DMS 273 (cell line): ENCODE measurements around the gene CACNA1G.

Experiments used
- DNase-seq: peaks from one replicate; lab custom pipeline; 2025; ENCODE audit not compliant: unreplicated experiment; lab: John Stamatoyannopoulos, UW

The CACNA1G gene

DNA sequence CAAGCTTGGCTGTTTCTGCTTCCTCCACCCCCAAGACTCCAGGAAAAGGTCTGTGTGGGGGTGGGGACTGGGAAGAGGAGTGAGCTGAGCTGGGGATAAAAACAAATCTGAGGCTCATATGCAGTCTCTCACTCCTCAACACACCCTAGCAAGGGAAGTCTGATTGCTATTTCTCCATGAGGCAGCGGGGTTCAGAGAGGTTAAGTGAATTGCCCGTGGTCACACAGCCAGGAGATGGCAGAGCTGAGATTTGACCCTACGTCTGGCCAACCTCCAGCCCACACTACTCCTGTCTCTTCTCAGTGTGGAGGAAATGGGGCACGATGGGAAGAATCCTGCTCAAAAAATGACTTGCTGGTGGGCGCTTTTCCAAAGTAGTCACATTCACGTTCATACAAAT is 69.4 kb downstream of the CACNA1G start:
- no peak for DNase-seq

GRCh38 chr17:50630524-50631194 is 70.1 kb downstream of the CACNA1G start:
- peak; percentile 72 for DNase-seq

GRCh38 chr17:50631195-50631907 is 70.8 kb downstream of the CACNA1G start:
- DNase-seq: peak; percentile 42

DNA sequence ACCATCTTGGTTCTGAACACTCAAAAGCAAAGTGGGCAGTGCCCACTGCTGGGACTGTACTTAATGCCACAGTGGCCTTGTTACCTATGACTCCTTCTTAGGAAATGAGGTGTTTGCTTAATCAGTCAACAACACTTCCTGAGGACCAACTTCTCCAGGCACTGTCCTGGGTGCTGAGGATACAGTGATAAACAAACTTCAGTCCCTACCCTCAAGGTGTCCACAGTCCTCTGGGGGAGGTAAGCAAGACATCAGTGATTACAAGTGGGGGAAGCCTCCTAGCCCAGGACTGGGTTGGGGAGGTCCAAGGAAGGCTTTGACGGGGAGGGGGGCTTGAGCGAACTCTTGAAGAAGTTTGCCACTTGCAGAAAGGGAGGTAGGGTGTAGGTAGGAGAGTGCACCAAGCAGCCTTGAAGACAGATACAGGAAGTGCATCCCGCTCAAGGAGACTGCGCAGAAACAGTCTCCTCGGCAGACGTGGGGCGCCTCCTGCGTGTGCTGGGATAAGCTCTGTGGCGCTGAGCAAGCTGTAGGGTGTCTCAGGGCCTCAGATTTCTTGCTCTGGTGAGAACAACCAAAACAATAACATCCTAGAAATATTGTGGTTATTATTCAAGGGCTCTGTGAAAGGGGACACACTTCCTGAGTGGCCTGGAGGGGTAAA is 71.5 kb downstream of the CACNA1G start:
- DNase-seq: no peak

DNA sequence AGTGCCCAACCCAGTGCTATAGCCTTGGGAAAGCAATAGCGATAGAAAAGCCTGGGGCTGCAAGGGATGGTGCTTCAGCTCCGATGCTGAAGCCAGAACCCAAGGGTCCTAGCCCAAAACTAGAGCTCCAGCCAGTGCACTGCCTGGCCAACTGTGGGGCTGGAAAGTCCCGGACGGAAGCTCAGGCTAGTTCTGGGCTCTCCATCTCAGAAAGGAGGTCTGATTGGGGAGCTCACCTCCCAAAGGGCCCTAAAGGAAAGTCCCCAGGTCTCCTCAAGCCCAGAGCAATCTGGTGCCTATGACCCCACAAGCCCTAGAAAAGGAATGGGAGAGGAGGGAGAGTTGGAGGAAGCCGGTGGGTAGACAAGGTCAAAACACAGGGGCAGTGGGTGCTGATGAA is 72.1 kb downstream of the CACNA1G start:
- no peak for DNase-seq

DNA sequence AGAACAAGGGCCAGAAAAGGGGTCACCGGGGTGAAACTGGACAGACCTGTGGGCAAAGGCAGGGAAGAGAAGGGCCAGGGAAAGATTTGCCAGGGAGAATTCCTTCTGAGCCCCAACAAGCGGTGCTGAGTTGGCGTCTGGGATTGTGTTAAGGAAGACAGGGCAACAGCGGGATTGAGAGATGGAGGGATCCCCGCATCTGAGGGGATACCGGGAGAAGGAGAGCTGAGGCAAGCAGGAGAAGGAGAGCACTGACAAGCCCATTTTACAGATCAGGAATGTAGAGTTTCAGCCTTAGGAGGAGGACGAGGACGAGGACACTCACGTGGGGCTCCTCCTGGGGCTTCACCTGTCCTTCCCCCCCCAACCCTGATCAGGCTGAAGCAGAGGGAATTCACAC is 73.2 kb downstream of the CACNA1G start:
- no peak for DNase-seq

GRCh38 chr17:50634224-50634914 is 73.9 kb downstream of the CACNA1G start, which contains the start of gene ABCC3:
Gene ABCC3 (plus strand): TSS chr17:50634881. CDS start chr17:50634937, 56 bp downstream.
- DNase-seq: peak; percentile 54

DNA sequence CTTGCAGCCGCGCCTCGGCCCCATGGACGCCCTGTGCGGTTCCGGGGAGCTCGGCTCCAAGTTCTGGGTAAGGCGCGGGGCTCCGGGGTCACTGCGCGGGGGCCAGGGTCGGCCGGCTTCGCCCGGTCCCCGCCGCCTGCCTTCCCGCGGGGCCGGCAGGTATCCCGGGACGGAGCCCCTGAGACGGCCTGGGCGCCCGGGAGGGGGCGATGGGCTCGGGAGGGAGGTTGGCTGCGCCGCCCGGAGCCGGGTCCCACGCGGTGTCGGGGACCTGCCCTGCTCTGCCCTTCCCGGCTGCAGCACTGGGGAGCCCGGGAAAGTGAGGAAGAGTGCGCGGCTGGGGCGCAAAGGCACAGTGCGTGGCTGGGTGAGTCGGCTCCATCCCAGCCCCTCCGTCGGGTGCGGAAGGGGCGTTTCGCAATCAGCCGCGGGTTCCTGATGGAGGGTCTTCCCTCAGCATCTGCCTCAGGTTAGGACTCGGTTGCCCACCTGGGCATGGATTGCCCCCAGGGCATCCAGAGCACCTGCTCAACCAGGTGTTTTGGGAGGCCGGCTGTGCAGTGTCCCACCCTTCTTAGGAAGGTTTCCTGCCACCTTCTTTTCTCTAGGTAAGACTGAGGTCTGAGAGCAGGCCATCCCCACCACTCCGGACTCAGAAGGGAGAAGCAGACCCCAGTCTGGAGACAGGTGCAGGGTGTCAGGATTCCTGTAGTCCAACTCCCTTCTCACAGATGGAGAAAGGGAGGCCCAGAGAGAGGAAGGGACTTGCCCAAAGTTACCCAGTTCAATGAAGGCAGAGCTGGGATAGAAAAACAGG is 74.6 kb downstream of the CACNA1G start:
- peak; percentile 54 for DNase-seq

- no peak for DNase-seq
Observed at GRCh38 chr17:50635732-50635981, 75.1 kb downstream of the CACNA1G start.

GRCh38 chr17:50635982-50636803 is 75.7 kb downstream of the CACNA1G start:
- no peak for DNase-seq

DNA sequence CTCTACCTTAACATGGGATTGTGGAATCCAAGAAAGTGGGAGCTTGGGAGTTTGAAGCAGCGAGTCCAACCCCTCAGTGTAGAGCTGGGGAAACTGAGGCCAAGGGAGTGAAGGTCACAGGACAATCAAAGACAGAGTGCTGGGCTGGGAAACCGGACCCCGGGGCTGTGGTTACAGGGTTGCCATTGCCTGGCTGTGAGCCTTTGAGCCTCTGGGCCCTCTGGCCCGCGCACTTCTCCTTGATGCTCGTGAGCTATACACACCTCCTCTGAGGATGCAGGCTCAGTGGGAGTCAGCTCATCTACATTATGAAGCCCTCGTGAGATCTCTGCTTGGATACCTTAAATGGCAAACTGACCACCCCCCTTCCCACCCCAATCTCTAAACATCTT is 76.3 kb downstream of the CACNA1G start:
- no peak for DNase-seq

GRCh38 chr17:50637829-50638605 is 77.5 kb downstream of the CACNA1G start:
- DNase-seq: no peak

DNA sequence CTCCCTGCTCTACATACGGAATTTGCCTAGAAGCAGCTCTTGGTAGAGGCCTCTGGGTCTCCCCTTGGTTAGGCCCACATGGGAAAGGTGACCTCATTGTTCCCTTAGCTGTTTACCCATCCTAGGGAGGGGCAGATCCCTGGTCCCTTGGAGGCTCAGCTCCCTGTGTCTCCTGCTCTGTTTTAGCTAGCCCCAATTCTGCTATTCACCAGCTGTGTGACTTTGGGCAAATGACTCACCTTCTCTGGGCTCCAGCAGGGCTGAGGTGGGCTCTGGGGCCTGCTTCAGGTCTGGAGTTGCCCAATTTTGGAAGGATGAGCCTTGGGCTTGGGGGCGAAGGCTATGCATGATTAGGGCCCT is 78.1 kb downstream of the CACNA1G start:
- DNase-seq: no peak

DNA sequence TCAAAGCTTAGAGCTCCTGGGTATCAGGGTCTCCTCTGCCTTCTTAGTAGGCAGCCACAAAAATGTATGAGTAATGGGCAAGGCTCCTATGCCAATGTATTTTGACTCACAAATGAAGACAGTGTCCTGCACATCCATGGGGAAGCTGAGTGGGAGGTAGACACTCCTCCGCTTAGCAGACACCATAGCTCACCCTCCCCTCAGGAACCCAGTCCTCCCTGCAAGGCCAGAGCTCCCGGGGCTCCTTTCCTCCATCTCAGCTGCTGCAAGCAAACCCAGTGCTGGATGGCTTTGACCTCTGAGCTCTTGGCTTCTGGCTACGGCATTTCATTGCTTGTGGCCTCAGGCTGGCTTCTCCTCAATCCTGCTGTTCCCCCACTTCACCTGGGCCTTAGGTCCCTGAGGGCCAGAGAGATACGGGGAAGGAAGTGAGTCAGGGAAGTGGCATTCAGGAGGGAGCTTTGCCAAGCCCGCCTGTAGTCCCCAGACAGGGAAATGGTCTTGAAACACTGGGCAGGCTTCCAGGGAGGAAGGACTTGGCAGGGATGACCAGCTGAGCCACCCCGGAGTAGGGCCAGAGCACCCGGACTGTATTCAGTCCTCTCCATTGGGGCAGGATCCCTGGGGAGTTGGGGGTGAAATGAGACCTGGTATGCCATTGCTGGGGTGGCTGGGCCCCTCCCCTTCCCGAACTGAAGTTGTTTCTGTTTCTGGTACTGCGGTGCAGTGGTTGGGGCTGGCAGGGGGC is 78.6 kb downstream of the CACNA1G start:
- DNase-seq: peak; percentile 66

GRCh38 chr17:50640686-50641351 is 80.3 kb downstream of the CACNA1G start:
- no peak for DNase-seq

GRCh38 chr17:50641357-50641756 is 80.8 kb downstream of the CACNA1G start:
- DNase-seq: no peak

GRCh38 chr17:50642071-50642721 is 81.7 kb downstream of the CACNA1G start:
- no peak for DNase-seq
